ENCODE measurements around the gene NFX1. TPM values are rescaled to one million over a fixed set of nuclear protein-coding genes. Genes with fewer than 3 reads are reported as not detected.

Gene NFX1
- total RNA-seq: 32.2 and 33.2 TPM in 2 replicates
- long read RNA-seq, full-length matches to known transcripts: 30 of 96 reads
- long read RNA-seq, partial matches to known transcripts: 32 of 96 reads
- long read RNA-seq, other reads (novel, unspliced or antisense): 34 of 96 reads

DNA sequence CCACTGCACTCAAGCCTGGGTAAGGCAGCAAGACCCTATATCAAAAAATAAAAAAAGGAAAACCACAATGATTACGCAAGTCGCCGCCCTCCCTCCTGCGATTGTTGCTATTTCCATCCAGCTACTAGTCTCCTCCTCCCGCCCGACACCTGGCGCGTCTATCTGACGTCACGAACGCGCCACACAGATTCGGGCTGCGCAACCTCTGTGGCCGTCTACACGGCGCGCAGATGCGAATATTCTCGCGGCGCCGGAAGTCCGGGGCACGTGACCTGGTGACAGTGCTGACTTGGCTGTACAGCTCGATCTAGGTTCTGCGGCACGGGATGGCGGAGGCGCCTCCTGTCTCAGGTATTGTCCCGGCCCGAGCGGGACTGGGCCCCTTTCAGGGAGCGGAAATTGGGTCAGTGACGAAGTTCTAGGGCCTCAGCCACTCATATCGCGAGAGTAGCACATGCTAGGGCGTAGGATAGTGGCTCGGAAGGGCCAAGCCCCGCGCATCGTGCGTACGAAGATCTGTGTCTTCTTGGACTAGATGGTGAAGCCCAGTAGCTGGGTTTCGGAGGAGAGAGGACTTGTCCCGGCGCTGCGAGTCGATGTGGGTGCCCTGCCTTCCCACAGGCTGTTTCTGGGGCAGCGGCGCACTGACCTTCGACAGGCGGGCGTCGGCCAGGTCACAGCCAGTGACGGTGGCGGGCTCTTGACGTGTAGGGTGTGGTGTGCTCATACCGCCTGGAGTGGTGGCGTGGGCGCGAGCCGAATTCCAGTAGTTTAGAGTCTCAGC lies at the start of gene NFX1:
Gene NFX1, plus strand, starts transcription at position 270 of the 784 bp plus-strand sequence. Its CDS starts 57 bp downstream, at position 327.
- H3K9me3 Mint-ChIP-seq: no peaks in the 10 kb centered on the region
- peaks cover 29% of the 10 kb centered on the region for H3K4me1 Mint-ChIP-seq

DNA sequence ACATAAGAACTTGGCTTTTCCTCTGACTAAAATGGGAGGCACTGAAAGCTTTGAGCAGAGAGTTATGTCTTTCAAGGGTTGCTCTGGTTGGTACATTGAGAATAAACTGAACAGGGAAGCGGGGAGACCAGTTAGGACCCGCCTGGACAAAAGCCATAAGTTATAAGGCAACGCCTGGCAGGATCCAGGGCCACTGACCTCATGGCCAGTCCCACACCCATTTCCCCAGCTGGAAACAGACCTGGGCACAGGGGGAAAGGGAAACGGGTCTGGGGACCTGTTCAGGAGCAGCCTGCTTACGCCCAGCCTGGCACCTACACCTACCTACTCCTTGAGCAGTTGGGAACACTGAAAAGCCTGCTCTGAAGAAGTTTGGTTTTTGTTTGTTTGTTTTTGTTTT lies 49.0 kb upstream of the NFX1 start:
- no peak overlapping the region for H3K4me3 Mint-ChIP-seq
- H3K27me3 Mint-ChIP-seq (ENCODE audit: low read depth): peaks cover 14% of the 10 kb centered on the region
- no peak for DNase-seq (ENCODE audit: low read depth, low spot score)
- no peaks in the 10 kb centered on the region for H3K36me3 Mint-ChIP-seq (ENCODE audit: low read depth)
- peak overlapping the region; percentile 54 for H3K27ac Mint-ChIP-seq (ENCODE audit: unreplicated experiment)
- H3K4me1 Mint-ChIP-seq: no peaks in the 10 kb centered on the region
- H3K9me3 Mint-ChIP-seq: no peaks in the 10 kb centered on the region
- TF ChIP-seq, protein P1, sequence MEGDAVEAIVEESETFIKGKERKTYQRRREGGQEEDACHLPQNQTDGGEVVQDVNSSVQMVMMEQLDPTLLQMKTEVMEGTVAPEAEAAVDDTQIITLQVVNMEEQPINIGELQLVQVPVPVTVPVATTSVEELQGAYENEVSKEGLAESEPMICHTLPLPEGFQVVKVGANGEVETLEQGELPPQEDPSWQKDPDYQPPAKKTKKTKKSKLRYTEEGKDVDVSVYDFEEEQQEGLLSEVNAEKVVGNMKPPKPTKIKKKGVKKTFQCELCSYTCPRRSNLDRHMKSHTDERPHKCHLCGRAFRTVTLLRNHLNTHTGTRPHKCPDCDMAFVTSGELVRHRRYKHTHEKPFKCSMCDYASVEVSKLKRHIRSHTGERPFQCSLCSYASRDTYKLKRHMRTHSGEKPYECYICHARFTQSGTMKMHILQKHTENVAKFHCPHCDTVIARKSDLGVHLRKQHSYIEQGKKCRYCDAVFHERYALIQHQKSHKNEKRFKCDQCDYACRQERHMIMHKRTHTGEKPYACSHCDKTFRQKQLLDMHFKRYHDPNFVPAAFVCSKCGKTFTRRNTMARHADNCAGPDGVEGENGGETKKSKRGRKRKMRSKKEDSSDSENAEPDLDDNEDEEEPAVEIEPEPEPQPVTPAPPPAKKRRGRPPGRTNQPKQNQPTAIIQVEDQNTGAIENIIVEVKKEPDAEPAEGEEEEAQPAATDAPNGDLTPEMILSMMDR (conservative IDR thresholded peaks at IDR 0.05): no peak

More for the DNA sequence above, at the start of gene NFX1:
- H3K27ac Mint-ChIP-seq (ENCODE audit: unreplicated experiment): peak within 1 kb of the TSS; percentile 99
- TF ChIP-seq, protein P1 (conservative IDR thresholded peaks at IDR 0.05): no peak
- H3K27me3 Mint-ChIP-seq (ENCODE audit: low read depth): no peaks in the 10 kb centered on the region
- peak; percentile 91 for DNase-seq (ENCODE audit: low read depth, low spot score)
- H3K36me3 Mint-ChIP-seq (ENCODE audit: low read depth): peaks cover 2% of the 10 kb centered on the region
- peak within 1 kb of the TSS; percentile 98 for H3K4me3 Mint-ChIP-seq

DNA sequence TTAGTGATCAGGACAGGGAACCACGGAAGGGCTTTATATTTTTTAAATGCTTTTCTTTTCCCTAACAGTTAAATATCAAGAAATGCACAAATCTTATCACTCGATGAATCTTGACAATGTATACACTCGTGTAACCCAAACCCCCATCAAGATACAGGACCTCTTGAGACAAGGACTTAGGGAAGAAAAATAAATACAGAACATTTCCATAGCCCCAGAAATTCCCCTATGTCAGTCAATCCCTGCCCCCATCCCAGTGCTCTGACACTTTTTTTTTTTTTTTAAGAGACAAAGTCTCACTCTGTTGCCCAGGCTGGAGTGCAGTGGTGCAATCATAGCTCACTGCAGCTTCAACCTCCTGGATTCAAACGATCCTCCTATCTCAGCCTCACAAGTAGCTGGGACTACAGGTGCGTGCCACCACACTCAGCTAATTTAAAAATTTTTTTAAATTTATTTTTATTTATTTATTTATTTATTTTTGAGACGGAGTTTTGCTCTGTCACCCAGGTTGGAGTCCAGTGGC lies 47.6 kb upstream of the NFX1 start:
- DNase-seq (ENCODE audit: low read depth, low spot score): no peak
- Mint-ChIP-seq H3K36me3 (ENCODE audit: low read depth) (peaks cover 1% of the 10 kb centered on the region), H3K27ac (ENCODE audit: unreplicated experiment) (no peak overlapping the region), H3K9me3 (no peaks in the 10 kb centered on the region), H3K4me3 (no peak overlapping the region), H3K4me1 (no peaks in the 10 kb centered on the region), H3K27me3 (ENCODE audit: low read depth) (peaks cover 6% of the 10 kb centered on the region)
- TF ChIP-seq, protein P1 (conservative IDR thresholded peaks at IDR 0.05): no peak

DNA sequence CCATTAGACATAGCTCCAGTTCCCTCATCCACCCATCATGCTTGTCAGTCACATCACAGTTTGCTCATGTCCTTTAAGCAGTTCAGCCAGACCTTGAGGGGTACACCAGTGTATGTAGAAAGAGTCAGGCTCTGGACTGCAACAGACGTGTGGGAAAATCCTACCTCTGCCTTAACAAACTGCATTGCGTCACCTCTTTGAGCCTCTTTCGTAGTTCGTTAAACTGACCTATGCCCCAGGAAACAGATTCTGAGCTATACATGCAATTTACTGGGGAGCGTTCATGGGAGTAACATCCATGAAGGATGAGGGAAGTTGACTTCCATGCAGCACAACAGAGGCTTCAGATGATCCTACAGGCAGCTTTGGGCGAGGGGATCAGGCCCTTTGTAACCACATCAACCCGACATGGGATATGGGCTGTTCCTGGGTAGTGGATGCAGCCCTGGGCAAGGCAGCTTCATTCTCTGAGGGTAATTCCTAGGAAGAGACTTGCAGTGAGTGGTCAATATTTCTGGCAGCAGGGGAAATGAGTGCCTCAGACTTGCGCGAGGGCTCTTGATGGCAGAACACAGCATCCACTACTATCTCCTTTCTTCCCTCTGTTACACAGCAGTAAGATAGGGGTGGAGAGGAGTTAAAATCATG lies 46.1 kb upstream of the NFX1 start:
- H3K27me3 Mint-ChIP-seq (ENCODE audit: low read depth): peaks cover 6% of the 10 kb centered on the region
- peak overlapping the region; percentile 46 for H3K27ac Mint-ChIP-seq (ENCODE audit: unreplicated experiment)
- DNase-seq (ENCODE audit: low read depth, low spot score): no peak
- TF ChIP-seq, protein P1 (conservative IDR thresholded peaks at IDR 0.05): no peak
- peaks cover 4% of the 10 kb centered on the region for H3K36me3 Mint-ChIP-seq (ENCODE audit: low read depth)
- no peaks in the 10 kb centered on the region for H3K9me3 Mint-ChIP-seq
- no peaks in the 10 kb centered on the region for H3K4me1 Mint-ChIP-seq
- no peak overlapping the region for H3K4me3 Mint-ChIP-seq

DNA sequence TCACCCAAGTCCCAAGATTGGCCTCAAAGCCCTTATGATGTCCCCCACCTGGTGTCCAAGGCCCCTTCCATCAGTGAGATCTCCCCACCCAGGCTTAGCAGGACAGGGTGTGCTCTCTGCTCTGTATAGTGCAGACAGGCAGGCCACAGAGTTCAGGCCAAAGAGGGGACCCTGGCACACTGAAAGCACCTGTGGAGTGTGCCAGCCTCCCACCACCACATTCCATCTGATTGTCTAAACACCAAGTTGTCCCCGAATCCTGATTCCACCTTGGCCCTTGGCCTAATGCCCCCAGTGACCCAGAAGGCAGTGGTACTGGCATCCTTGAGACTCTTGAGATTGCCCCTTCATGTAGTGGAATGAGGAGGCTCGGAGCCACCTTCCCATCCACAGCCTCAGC lies 45.0 kb upstream of the NFX1 start:
- H3K9me3 Mint-ChIP-seq: no peaks in the 10 kb centered on the region
- TF ChIP-seq, protein P1 (conservative IDR thresholded peaks at IDR 0.05): no peak
- H3K4me3 Mint-ChIP-seq: no peak overlapping the region
- H3K27me3 Mint-ChIP-seq (ENCODE audit: low read depth): peaks cover 3% of the 10 kb centered on the region
- no peaks in the 10 kb centered on the region for H3K4me1 Mint-ChIP-seq
- H3K27ac Mint-ChIP-seq (ENCODE audit: unreplicated experiment): no peak overlapping the region
- H3K36me3 Mint-ChIP-seq (ENCODE audit: low read depth): peaks cover 4% of the 10 kb centered on the region
- no peak for DNase-seq (ENCODE audit: low read depth, low spot score)
